ENCODE results near the gene TNIP1. TPM values are rescaled to one million over a fixed set of nuclear protein-coding genes. Genes with fewer than 3 reads are reported as not detected.

Gene TNIP1
- total and polyA plus RNA-seq, 8 donors: 45.1 to 136 (median 104) TPM

DNA sequence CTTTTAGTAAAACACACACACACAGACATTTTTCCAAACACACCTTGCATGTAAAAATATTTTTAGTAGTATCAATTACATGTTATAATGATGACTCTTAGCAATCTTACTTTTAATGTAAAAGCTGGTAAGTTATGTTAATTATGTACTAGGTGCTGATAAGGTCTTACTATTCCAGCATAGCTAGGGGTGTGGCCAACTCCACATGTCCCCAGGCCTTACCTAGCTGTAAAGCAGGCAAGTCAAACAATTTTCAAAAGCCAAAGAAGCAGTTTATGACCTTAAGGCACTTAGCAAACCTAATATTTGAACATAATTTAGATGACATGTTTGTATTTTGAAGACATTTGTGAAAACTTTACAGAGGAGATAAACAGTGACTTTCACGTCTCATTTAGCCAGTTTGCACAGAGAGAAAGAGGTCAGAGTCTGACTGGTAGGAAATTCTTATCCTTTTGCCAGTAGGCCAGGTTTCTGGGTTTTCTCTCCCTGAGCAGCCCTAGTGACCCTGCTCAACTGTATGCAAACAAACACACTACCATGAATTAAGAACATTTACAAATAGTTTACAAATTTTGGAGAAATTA lies 86.9 kb downstream of the TNIP1 start:
- intact Hi-C loops (cut with DNase I; ENCODE audit: low total_unique reads): no loop called here
- TF ChIP-seq, protein P1, sequence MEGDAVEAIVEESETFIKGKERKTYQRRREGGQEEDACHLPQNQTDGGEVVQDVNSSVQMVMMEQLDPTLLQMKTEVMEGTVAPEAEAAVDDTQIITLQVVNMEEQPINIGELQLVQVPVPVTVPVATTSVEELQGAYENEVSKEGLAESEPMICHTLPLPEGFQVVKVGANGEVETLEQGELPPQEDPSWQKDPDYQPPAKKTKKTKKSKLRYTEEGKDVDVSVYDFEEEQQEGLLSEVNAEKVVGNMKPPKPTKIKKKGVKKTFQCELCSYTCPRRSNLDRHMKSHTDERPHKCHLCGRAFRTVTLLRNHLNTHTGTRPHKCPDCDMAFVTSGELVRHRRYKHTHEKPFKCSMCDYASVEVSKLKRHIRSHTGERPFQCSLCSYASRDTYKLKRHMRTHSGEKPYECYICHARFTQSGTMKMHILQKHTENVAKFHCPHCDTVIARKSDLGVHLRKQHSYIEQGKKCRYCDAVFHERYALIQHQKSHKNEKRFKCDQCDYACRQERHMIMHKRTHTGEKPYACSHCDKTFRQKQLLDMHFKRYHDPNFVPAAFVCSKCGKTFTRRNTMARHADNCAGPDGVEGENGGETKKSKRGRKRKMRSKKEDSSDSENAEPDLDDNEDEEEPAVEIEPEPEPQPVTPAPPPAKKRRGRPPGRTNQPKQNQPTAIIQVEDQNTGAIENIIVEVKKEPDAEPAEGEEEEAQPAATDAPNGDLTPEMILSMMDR (IDR thresholded peaks at IDR 0.05): no peak
- no peak for TF ChIP-seq POLR2AphosphoS5 (IDR thresholded peaks at IDR 0.05)
- no peak for TF ChIP-seq EP300 (IDR thresholded peaks at IDR 0.05)
- TF ChIP-seq POLR2A (IDR thresholded peaks at IDR 0.05): no peak
- H3K36me3 ChIP-seq: no peaks in the 10 kb centered on the region
- no peak overlapping the region for H3K27ac ChIP-seq
- WGBS, 5 donors: 30 to 39% (median 36%) methylated on average over 1 of the region's 1 CpG
- no peak overlapping the region for H3K4me3 ChIP-seq
- no peak for DNase-seq
- H3K9me3 ChIP-seq: peaks cover 0 to 8% (median 2%) of the 10 kb centered on the region in 4 donors
- no peaks in the 10 kb centered on the region for H3K4me1 ChIP-seq
- no peaks in the 10 kb centered on the region for H3K27me3 ChIP-seq

DNA sequence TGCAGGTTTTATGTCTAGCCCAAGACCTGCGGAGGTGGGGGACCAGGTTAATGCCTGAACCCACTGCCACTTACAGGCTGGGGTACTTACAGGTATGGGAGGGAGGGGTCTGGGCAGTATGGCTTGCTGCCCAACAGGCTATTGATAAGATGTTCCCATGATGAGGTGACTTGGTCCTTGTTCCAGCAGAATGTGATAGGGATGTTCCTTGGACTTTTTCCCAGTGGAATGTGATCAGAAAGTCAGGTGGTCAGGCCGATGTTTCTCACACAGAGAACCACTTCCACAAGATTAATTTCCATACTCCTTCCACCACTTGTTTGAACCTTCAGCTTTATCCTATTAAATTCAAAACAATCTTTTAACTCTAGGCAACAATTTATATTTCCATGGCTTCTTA lies 87.4 kb downstream of the TNIP1 start:
- no peak for DNase-seq
- TF ChIP-seq EP300 (IDR thresholded peaks at IDR 0.05) (no peak), POLR2A (IDR thresholded peaks at IDR 0.05) (no peak), POLR2AphosphoS5 (IDR thresholded peaks at IDR 0.05) (no peak)
- TF ChIP-seq, protein P1 (IDR thresholded peaks at IDR 0.05): no peak
- whole genome bisulfite sequencing, 5 donors: 84 to 94% (median 93%) methylated on average over 2 of the region's 2 CpGs

DNA sequence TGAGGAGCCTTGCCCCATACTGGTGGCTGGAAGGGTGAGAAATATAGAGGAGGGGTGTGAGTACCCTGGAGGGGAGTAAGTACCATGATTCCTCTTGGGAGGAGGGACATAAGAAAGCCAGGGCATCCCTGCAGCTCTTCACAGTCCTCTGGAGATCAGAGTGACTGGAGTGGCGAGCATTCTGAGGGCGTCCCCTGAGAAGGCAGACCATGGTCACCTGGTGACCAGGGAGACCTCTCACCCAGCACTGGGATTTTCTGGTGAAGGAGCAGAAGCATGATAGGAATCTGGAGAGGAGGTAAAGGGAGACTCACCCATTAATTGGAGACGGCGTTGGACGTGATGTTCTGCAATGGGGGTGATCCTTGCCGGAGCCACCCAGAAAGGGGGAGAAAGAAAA lies 88.1 kb downstream of the TNIP1 start:
- TF ChIP-seq EP300 (IDR thresholded peaks at IDR 0.05) (no peak), POLR2A (IDR thresholded peaks at IDR 0.05) (no peak), POLR2AphosphoS5 (IDR thresholded peaks at IDR 0.05) (no peak)
- TF ChIP-seq, protein P1 (IDR thresholded peaks at IDR 0.05): no peak
- Histone ChIP-seq H3K27me3 (no peaks in the 10 kb centered on the region), H3K9me3 (peaks cover 0 to 8% (median 2%) of the 10 kb centered on the region in 4 donors), H3K36me3 (no peaks in the 10 kb centered on the region), H3K4me1 (no peaks in the 10 kb centered on the region), H3K27ac (no peak overlapping the region), H3K4me3 (no peak overlapping the region)
- DNase-seq: no peak
- 89 to 99% (median 97%) methylated on average over 6 of the region's 6 CpGs for WGBS, 5 donors
- intact Hi-C loops (cut with DNase I; ENCODE audit: low total_unique reads): no loop called here

More for the DNA sequence above, 87.4 kb downstream of the TNIP1 start:
- Histone ChIP-seq H3K36me3 (no peaks in the 10 kb centered on the region), H3K4me1 (no peaks in the 10 kb centered on the region), H3K9me3 (peaks cover 0 to 8% (median 2%) of the 10 kb centered on the region in 4 donors), H3K4me3 (no peak overlapping the region), H3K27ac (no peak overlapping the region), H3K27me3 (no peaks in the 10 kb centered on the region)
- intact Hi-C loops (cut with DNase I; ENCODE audit: low total_unique reads): no loop called here

DNA sequence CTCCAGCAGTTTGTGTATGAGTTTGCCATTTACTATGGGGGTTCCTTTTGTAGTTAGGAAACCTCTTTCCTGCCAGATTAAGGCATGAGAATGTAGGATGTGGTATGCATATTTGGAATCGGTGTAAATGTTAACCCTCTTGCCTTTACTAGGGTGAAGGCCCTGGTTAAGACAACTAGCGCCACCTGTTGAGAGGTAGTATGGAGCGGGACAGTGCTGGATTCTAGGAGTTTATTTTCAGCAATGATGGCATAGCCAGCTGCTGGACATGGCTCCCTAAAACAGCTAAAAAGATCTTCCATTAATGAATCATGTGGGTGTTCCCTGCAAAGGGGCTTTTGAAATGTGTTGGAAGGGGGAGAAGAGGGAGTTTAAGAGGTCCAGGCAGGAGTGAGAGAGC lies 91.1 kb downstream of the TNIP1 start:
- Histone ChIP-seq H3K27ac (no peak overlapping the region), H3K27me3 (no peaks in the 10 kb centered on the region), H3K36me3 (no peaks in the 10 kb centered on the region), H3K9me3 (peaks cover 0 to 7% (median 2%) of the 10 kb centered on the region in 4 donors), H3K4me3 (no peak overlapping the region), H3K4me1 (no peaks in the 10 kb centered on the region)
- TF ChIP-seq POLR2A (IDR thresholded peaks at IDR 0.05) (no peak), POLR2AphosphoS5 (IDR thresholded peaks at IDR 0.05) (no peak), EP300 (IDR thresholded peaks at IDR 0.05) (no peak)
- TF ChIP-seq, protein P1 (IDR thresholded peaks at IDR 0.05): no peak
- WGBS, 5 donors: 66 to 77% (median 75%) methylated on average over 3 of the region's 3 CpGs
- DNase-seq: no peak
- intact Hi-C loops (cut with DNase I; ENCODE audit: low total_unique reads): no loop called here

Measured in stomach (tissue), 9 donors.